ENCODE results near the gene SLC38A1.

The SLC38A1 gene

GRCh38 chr12:46230306-46230705 lies 38.5 kb downstream of the SLC38A1 start:
- DNase-seq, result peak; percentile 28 to 64

- DNase-seq, result peak; percentile 51 to 54
Measured at GRCh38 chr12:46227616-46228015, 41.2 kb downstream of the SLC38A1 start.

GRCh38 chr12:46224386-46224785 lies 44.5 kb downstream of the SLC38A1 start:
- DNase-seq, result no peak

DNA sequence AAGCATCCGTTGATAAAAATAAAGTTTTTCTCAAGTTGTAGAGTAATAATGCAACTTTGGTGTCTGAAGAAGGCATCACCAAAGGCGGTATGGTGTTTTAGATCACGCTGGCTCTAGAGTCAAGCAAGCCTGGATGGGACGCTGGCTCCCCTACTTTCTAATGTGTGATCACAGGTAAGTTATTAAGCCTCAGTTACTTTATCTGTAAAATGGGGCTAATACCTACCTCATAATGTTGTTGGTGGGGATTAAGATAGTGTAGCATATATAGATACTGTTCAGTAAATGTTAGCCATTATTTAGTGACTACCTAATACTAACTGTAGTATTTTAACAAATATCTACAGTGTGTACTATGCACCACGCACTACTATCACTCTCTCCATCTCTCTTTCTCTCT lies 45.8 kb downstream of the SLC38A1 start:
- DNase-seq, result no peak

DNA sequence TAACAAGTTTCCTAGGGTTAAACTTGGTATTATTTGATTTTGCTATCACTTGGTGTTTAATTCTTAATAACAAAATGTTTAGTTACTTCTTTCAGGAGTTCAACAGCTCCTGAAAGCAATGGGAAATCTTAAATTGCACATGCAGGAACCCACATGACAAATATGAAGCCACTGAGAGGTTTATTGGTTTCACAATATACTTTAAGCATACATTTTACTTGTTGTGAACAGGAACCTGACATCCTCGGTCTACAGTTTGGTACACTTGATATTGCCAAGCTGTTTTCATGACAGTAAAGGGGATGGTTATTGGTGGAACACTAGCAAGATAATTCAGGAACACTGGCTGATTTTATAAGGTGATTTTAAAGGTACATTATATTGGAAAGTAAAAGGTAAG lies 46.2 kb downstream of the SLC38A1 start:
- peak; percentile 50 to 62 for DNase-seq

- no peak for DNase-seq
Measured at GRCh38 chr12:46221255-46222128, 47.4 kb downstream of the SLC38A1 start.

DNA sequence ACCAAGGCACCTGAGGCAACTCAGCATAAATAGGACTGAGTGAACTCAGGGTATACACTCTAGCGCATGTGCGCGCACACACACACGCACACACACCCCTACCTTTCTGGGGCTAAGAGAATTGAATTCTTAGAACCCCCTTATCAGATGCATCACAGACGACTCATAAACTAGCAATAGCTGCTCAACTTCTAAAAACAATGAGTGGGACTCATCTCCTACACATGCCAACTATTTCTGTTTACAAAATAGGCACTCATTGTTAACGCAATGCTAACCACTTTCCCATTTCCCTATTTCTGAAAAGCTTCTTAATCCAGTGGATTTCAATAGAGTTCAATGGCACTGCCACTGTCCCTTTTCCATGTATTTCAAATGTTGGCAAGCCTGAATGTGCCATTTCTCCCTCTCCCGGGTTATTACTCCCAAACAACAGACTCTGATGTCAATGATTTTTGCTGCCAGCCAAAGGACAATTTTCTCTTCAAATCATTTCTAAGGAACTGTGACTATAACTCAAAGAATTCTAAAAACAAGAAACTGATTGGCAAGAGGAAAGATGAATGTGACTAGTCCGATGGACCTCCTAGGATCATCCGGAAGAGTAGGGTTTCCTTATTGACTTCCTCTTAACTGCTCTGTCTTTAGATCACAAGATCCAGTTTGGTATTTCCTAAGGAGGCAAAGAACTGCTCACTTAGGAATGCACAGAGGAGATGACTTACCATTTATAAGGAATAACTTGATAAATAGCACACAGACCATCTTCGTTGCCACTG lies 48.8 kb downstream of the SLC38A1 start:
- peak; percentile 76 to 87 for DNase-seq

- no peak for DNase-seq
Measured at GRCh38 chr12:46219132-46219876, 49.5 kb downstream of the SLC38A1 start.

DNA sequence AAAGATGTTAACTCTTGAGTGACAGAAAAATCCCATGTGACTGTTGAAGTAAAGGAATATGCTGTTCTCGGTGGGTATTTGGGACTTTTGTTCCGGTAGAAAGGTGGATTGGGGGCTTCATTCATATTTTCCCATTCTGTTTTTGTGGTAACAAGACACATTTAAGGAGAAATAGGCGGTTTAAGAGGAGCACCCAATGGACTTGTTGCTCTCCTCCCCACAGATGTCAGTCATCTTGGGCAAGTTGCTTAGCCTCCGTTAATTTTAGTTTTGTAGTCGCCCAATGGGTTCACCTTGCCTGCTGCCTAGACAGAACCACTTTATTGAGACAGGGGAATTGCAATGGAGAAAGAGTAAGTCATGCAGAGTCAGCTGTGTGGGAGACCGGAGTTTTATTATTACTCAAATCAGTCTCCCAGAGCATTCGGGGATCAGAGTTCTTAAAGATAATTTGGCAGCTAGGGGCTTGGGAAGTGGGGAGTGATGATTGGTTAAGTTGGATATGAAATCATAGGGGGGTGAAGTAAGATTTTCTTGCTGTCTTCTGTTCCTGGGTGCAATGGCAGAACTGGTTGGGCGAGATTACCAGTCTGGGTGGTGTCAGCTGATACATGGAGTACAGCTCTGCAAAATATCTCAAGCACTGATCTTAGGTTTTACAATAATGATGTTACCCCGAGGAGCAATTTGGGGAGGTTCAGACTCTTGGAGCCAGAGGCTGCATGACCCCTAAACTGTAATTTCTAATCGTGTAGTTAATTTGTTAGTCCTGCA lies 50.3 kb downstream of the SLC38A1 start:
- DNase-seq, result peak; percentile 41 to 56

DNA sequence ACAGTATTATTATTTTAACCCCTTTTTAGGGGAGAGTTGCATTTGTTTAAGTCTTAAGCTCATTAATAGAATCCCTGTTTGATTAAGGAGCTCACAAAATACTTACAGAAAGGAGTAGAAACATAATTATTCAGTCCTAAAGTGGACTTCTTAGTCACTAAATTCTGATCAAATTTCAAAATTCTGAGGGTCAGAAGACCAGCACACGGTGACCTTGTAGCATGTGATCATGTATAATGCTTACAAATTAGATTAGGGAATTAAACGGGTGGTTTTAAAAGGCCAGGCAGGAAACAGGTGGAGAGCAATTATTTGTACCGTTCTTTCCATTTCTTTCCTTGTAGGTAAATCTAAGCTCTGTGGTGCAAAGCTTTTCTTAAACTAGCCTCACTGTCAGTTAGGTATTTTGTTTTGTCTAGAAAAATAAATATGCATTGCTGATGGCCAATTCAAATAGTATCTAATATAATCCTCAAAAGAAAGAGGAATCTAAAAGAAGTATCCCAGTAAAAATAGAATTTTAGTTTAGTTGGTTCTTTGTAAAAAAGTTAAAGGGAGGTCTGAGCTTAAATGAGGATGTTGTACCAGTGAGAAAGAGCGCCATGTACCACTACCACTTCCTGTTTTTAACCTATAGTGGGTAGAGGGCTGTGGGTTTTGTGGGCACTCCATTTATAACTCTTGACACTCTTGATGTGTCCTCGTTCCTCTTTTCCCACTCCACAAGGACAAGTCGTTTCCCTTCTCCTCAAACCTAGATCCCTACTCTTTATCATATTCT lies 51.1 kb downstream of the SLC38A1 start:
- DNase-seq, result peak; percentile 89 to 92

DNA sequence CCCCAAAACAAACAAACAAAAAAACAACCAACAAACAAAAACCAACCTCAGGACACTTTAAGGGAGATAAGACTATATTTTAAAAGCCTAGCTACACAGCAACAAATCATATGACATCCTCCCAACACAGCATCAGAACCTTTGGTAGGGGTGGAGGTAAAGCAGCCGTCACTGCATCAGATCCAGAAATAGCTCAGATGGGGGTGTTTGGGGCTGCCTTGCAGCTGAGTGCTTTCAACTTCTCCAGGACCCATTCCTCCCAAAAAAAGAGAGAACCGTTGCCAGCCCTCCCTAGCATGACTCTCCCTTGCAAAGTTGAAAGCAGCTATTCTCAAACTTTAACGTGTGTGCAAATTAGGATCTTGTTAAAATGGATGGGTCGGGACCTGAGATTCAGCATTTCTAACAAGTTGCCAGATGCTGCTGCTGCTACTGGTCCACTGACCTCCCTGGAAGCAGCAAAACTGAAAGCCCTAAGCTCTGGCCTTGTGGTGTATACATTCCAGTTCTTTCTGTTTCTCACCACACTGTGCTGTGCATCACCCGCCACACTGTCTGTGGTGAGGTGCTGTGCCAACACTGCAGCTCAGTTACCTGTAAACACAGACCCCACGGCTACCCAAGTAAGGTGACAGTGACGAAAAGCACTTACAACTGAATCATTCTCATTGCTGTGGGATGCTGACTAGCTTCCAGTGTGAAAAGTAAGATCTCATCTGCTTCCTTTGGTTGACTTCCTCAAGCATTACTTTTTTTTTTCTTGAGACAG lies 54.0 kb downstream of the SLC38A1 start:
- peak; percentile 57 to 65 for DNase-seq

GRCh38 chr12:46212108-46212982 lies 56.5 kb downstream of the SLC38A1 start:
- no peak for DNase-seq

DNA sequence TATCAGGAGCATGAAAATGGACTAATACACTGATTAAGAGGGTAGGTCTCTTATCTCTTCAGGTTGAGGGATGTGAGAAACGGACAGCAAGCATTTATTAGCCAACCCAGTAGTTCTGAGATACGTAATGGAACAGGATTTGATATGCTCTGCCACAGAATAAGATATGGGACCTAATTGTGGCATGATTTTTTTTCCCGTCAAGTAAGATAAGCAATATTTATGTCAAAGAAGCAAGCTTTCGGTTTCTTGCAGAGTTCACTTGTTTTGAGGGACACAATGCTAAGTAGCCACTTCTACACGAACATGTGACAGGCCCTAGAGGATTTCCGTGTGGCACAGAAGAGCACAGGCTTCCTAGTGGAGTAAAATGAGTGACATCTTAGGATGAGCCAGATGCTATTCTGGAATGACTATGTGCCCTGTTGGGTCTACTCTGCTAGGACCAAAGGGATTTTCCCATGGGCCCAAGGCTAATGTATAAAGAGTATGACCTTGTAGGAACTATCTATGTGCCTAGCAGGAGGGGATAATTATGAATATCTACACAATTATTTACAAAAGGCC lies 57.9 kb downstream of the SLC38A1 start:
- DNase-seq, result no peak

DNA sequence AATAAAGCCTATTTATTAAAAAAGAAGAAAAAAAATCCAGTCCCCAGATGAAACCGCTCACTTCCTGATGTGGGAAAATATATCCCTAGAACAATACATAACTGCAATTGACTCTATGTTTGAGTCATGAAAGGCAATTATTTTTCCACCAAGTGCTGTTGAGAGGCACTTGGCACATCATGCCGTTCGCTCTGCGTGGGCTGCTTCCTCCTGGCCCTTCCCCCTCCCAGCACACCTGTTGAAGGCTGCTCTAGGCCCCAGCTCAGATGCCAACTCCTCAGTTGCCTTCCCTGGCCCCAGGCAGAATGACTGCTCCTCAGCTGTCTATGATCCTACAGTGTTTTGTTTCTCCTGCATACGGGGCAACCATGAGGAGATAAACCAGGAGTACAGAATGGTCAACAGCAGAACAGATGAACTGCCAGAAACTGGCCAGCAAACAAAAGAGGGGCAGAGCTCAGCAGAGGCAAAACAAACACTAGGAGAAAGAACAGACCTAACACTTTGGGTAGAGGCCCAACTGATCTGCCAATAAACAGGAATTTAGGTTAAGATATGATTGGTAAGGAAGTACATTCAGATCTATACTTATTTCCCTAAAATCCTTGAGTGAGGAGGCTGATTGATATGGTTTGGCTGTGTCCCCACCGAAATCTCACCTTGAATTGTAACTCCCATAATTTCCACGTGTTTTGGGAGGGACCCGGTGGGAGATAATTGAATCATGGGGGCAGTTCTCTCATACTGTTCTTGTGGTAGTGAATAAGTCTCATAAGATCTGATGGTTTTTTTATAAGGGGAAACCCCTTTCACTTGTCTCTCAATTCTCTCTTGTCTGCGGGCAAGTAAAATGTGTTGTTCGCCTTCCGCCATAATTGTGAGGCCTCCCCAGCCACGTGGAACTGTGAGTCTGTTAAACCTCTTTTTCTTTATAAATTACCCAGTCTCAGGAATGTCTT lies 58.6 kb downstream of the SLC38A1 start:
- no peak for DNase-seq

DNA sequence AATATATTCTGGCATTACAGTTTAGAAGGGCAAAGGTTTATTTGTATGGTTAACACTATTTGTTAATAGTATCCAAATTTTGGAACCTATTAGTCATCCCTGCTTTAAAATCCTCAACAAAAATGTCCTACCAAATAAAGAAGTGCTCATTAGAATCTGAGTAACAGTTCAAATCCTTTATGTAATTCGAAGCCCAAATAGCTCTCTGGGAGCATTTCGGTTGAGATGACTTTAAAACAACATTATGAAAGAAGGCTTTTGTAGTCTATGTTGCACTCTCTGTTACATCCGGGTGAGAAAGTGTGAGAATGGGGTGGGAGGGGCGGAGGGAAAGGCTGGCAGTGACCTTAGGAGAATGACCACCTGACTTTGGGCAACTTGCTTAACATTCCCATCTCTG lies 59.7 kb downstream of the SLC38A1 start:
- DNase-seq, result no peak

GRCh38 chr12:46208370-46208769 lies 60.5 kb downstream of the SLC38A1 start:
- no peak for DNase-seq

- DNase-seq, result peak; percentile 6 to 43
Measured at GRCh38 chr12:46207644-46208043, 61.2 kb downstream of the SLC38A1 start.

DNA sequence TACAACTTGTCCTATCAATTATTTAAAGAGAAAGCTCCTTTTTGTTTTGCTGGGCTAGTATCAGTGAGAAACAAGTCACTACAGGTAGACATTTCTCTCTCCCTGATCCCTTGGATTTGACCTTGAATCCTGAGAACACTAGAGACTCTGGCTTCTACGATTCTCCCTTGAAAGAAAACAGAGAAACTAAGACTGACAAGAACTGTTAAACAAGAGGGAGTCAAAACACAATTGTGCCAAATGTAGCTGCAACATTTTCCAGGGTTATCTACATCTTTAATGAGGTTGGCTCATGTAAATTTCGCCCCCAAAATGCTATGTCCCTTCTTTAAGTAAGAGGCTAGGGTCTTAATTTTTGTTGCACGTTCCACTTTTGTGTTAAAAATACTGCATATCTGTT lies 62.4 kb downstream of the SLC38A1 start:
- no peak for DNase-seq
